ENCODE measurements around the gene CCDC69.

Gene CCDC69

DNA sequence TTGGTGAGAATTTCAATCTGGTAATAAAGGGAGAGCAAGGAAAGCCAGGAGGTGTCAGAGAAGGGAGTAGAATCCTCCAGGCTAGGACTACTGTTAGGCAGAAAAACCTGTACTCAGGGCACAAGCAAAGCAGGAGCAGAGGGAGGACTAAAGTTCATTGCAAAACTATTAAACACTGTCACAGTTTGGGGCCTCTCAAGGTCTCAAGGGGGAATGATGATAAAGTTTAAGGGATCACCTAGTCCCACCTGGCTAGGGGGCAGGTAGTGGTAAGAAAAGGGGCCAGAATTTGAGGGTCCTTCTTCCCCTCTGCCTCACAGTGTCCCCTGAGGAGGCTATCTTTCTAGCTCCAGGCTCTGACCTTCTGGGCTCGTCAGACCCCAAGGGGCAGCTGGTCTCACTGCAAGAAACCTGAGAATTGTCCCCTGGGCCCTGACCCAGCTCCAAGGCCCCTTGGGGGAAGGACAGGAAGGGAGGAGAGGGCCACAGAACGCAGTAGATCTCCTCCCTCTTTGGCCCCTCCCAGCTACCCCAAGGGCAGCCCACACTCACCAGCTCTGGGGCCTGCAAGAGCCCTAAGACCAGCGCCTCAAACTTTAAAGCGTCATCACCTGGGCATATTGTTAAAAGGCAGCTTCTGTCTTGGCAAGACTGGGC, 974 bp downstream of the CCDC69 start:
- Histone ChIP-seq H2AK5ac (ENCODE audit: low read length) (no peak overlapping the region), H3K79me2 (ENCODE audit: control insufficient read depth, insufficient read depth, low read length, poor library complexity) (peaks cover 3% of the 10 kb centered on the region), H4K12ac (ENCODE audit: low read depth, low read length) (no peak overlapping the region), H3K79me1 (ENCODE audit: low read length) (peaks cover 5% of the 10 kb centered on the region), H3K4me1 (ENCODE audit: control insufficient read depth in 1 of 2, insufficient read depth in 2 of 2, low read length in 2 of 2) (peaks cover 9 to 11% of the 10 kb centered on the region in 2 experiments), H3K36me3 (ENCODE audit: control insufficient read depth in 1 of 2, insufficient read depth in 2 of 2, low read length in 2 of 2) (no peaks in the 10 kb centered on the region), H3K14ac (ENCODE audit: low read length) (no peak overlapping the region), H3K27ac (ENCODE audit: low read depth, low read length) (no peak overlapping the region), H3K18ac (ENCODE audit: low read length) (peak overlapping the region; percentile 30), H4K8ac (ENCODE audit: low read depth, low read length) (peak overlapping the region; percentile 12), H3K4me2 (ENCODE audit: low read length) (peak overlapping the region; percentile 96), H3K4me3 (ENCODE audit: low read depth, low read length) (peak overlapping the region; percentile 75), H3K9ac (ENCODE audit: low read length) (no peak overlapping the region), H2BK120ac (ENCODE audit: insufficient read depth, low read length, poor library complexity) (no peak overlapping the region), H4K91ac (ENCODE audit: low read depth, low read length) (no peak overlapping the region), H2AFZ (ENCODE audit: insufficient read depth, low read length, poor library complexity) (no peak overlapping the region), H3K9me3 (ENCODE audit: insufficient read depth, low read depth, low read length) (peaks cover 3% of the 10 kb centered on the region), H3K27me3 (ENCODE audit: insufficient read depth, low read length) (no peaks in the 10 kb centered on the region), H3K23ac (ENCODE audit: low read length) (no peak overlapping the region), H3K4ac (ENCODE audit: low read depth, low read length) (no peak overlapping the region), H2BK5ac (ENCODE audit: low read depth, low read length, poor library complexity) (no peak overlapping the region), H2BK12ac (ENCODE audit: low read length) (no peak overlapping the region)
- WGBS (ENCODE audit: extremely low coverage, insufficient coverage, insufficient read length), result no CpG with 5 or more reads among the region's 4 CpGs
- peak in 1 of 2 donors; percentile 19 for DNase-seq

DNA sequence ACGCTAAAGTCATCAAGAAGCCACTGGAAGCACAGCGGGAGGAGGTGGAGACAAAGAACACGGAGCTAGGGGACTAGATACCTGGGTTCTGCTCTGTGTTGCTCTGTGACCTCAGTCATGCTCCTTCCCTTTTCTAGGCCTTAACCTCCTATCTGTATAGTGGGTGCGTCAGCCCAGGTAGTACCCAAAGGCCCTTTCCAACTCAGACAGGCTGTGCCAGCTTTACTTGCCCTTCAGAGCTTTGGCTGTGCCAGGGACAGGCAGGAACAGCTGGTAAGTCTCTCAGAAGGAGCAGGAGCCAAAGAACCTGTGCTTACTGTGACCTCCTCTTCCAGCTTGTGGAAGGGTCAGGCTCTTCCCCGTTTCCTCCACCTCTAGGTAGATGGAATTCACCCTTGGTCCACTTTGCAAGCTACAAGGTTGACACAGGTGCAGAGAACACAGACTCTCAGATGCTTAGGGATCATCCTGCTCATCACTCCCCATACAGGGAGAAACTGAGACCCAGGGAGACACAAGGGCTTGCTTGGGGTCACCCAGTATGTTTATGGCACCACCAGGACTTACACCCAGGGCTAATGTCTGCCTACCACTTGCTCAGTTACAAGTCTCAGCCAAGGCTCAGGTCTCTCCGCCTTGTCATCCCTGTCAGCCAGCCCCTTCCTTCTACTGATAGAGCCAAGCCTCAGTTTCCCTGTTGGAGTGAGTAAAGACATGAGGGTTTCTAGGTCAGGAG, 1.7 kb downstream of the CCDC69 start:
- peaks cover 12 to 15% of the 10 kb centered on the region in 2 experiments for H3K4me1 ChIP-seq (ENCODE audit: control insufficient read depth in 1 of 2, insufficient read depth in 2 of 2, low read length in 2 of 2)
- H2BK12ac ChIP-seq (ENCODE audit: low read length), result no peak overlapping the region
- H3K27ac ChIP-seq (ENCODE audit: low read depth, low read length), result no peak overlapping the region
- H4K8ac ChIP-seq (ENCODE audit: low read depth, low read length), result no peak overlapping the region
- no peaks in the 10 kb centered on the region for H3K36me3 ChIP-seq (ENCODE audit: control insufficient read depth in 1 of 2, insufficient read depth in 2 of 2, low read length in 2 of 2)
- peaks cover 8% of the 10 kb centered on the region for H3K79me1 ChIP-seq (ENCODE audit: low read length)
- no CpG with 5 or more reads among the region's 6 CpGs for WGBS (ENCODE audit: extremely low coverage, insufficient coverage, insufficient read length)
- H3K27me3 ChIP-seq (ENCODE audit: insufficient read depth, low read length), result no peaks in the 10 kb centered on the region
- no peak overlapping the region for H3K23ac ChIP-seq (ENCODE audit: low read length)
- H3K79me2 ChIP-seq (ENCODE audit: control insufficient read depth, insufficient read depth, low read length, poor library complexity), result peaks cover 3% of the 10 kb centered on the region
- H4K91ac ChIP-seq (ENCODE audit: low read depth, low read length), result no peak overlapping the region
- H3K14ac ChIP-seq (ENCODE audit: low read length), result no peak overlapping the region
- no peak overlapping the region for H2BK5ac ChIP-seq (ENCODE audit: low read depth, low read length, poor library complexity)
- H3K4me2 ChIP-seq (ENCODE audit: low read length), result no peak overlapping the region
- no peak overlapping the region for H3K18ac ChIP-seq (ENCODE audit: low read length)
- no peak overlapping the region for H2AFZ ChIP-seq (ENCODE audit: insufficient read depth, low read length, poor library complexity)
- no peak for DNase-seq
- H2BK120ac ChIP-seq (ENCODE audit: insufficient read depth, low read length, poor library complexity), result no peak overlapping the region
- H2AK5ac ChIP-seq (ENCODE audit: low read length), result no peak overlapping the region
- H3K4me3 ChIP-seq (ENCODE audit: low read depth, low read length), result no peak overlapping the region
- H4K12ac ChIP-seq (ENCODE audit: low read depth, low read length), result no peak overlapping the region
- H3K4ac ChIP-seq (ENCODE audit: low read depth, low read length), result no peak overlapping the region
- no peak overlapping the region for H3K9ac ChIP-seq (ENCODE audit: low read length)
- peaks cover 3% of the 10 kb centered on the region for H3K9me3 ChIP-seq (ENCODE audit: insufficient read depth, low read depth, low read length)

DNA sequence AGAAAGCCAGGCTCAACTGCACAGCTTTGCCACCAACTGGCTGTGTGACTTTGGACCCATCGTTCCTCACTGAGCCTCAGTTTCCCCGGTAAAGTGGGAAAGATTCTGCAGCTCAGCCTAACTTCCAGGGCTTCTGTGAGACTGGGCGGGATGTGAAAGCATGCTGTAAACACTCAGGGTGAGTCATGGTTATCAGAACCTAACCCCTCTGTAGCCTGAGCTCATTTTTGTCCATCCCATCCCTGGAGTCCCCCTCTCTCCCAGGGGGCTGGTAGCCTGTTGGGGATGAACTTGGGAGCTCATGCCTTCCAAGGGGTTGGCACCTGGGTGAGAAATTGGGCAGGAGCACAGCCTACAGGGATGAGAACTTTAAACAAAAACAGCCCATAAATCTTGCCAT, 2.3 kb downstream of the CCDC69 start:
- Histone ChIP-seq H4K8ac (ENCODE audit: low read depth, low read length) (no peak overlapping the region), H3K4ac (ENCODE audit: low read depth, low read length) (no peak overlapping the region), H4K12ac (ENCODE audit: low read depth, low read length) (no peak overlapping the region), H3K4me3 (ENCODE audit: low read depth, low read length) (no peak overlapping the region), H3K27ac (ENCODE audit: low read depth, low read length) (no peak overlapping the region), H3K9me3 (ENCODE audit: insufficient read depth, low read depth, low read length) (peaks cover 3% of the 10 kb centered on the region), H3K4me1 (ENCODE audit: control insufficient read depth in 1 of 2, insufficient read depth in 2 of 2, low read length in 2 of 2) (peaks cover 12 to 19% of the 10 kb centered on the region in 2 experiments), H3K23ac (ENCODE audit: low read length) (no peak overlapping the region), H3K4me2 (ENCODE audit: low read length) (no peak overlapping the region), H3K27me3 (ENCODE audit: insufficient read depth, low read length) (no peaks in the 10 kb centered on the region), H3K18ac (ENCODE audit: low read length) (no peak overlapping the region), H3K79me2 (ENCODE audit: control insufficient read depth, insufficient read depth, low read length, poor library complexity) (peaks cover 3% of the 10 kb centered on the region), H2BK12ac (ENCODE audit: low read length) (no peak overlapping the region), H2AFZ (ENCODE audit: insufficient read depth, low read length, poor library complexity) (no peak overlapping the region), H3K79me1 (ENCODE audit: low read length) (peaks cover 8% of the 10 kb centered on the region), H3K9ac (ENCODE audit: low read length) (no peak overlapping the region), H2AK5ac (ENCODE audit: low read length) (no peak overlapping the region), H3K14ac (ENCODE audit: low read length) (no peak overlapping the region), H2BK5ac (ENCODE audit: low read depth, low read length, poor library complexity) (no peak overlapping the region), H3K36me3 (ENCODE audit: control insufficient read depth in 1 of 2, insufficient read depth in 2 of 2, low read length in 2 of 2) (no peaks in the 10 kb centered on the region), H2BK120ac (ENCODE audit: insufficient read depth, low read length, poor library complexity) (no peak overlapping the region), H4K91ac (ENCODE audit: low read depth, low read length) (no peak overlapping the region)
- WGBS (ENCODE audit: extremely low coverage, insufficient coverage, insufficient read length), result no CpG with 5 or more reads among the region's 3 CpGs
- peak in 1 of 2 donors; percentile 34 for DNase-seq

DNA sequence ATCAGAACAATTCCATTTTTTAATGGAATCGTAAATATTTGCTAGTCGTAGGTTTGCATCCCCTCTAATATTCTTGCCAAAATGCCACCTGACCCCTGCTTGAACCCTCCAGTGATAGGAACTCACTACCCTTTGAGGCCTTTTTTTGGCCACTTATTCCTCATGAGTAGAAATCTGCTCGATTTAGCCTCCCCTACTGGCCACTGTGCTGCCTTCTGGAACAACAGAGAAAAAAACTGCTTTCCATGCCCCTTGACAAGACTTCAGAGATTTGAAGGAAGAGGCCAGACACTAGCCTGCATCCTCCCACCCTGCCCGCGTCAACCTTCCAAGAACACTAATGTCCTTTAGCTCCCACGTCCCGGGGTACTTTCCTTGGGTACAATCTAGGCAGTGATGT, 4.1 kb downstream of the CCDC69 start:
- no peak overlapping the region for H2BK12ac ChIP-seq (ENCODE audit: low read length)
- no peak overlapping the region for H2AK5ac ChIP-seq (ENCODE audit: low read length)
- H3K27ac ChIP-seq (ENCODE audit: low read depth, low read length), result no peak overlapping the region
- H3K18ac ChIP-seq (ENCODE audit: low read length), result no peak overlapping the region
- H4K12ac ChIP-seq (ENCODE audit: low read depth, low read length), result no peak overlapping the region
- H3K79me1 ChIP-seq (ENCODE audit: low read length), result peaks cover 10% of the 10 kb centered on the region
- no peak overlapping the region for H2BK120ac ChIP-seq (ENCODE audit: insufficient read depth, low read length, poor library complexity)
- no peaks in the 10 kb centered on the region for H3K36me3 ChIP-seq (ENCODE audit: control insufficient read depth in 1 of 2, insufficient read depth in 2 of 2, low read length in 2 of 2)
- no peak overlapping the region for H4K8ac ChIP-seq (ENCODE audit: low read depth, low read length)
- H3K9ac ChIP-seq (ENCODE audit: low read length), result no peak overlapping the region
- H2AFZ ChIP-seq (ENCODE audit: insufficient read depth, low read length, poor library complexity), result no peak overlapping the region
- DNase-seq, result no peak
- H3K79me2 ChIP-seq (ENCODE audit: control insufficient read depth, insufficient read depth, low read length, poor library complexity), result peaks cover 3% of the 10 kb centered on the region
- peaks cover 20 to 27% of the 10 kb centered on the region in 2 experiments for H3K4me1 ChIP-seq (ENCODE audit: control insufficient read depth in 1 of 2, insufficient read depth in 2 of 2, low read length in 2 of 2)
- H3K4ac ChIP-seq (ENCODE audit: low read depth, low read length), result no peak overlapping the region
- H3K4me2 ChIP-seq (ENCODE audit: low read length), result no peak overlapping the region
- H3K14ac ChIP-seq (ENCODE audit: low read length), result no peak overlapping the region
- WGBS (ENCODE audit: extremely low coverage, insufficient coverage, insufficient read length), result no CpG with 5 or more reads among the region's 7 CpGs
- peaks cover 3% of the 10 kb centered on the region for H3K9me3 ChIP-seq (ENCODE audit: insufficient read depth, low read depth, low read length)
- no peak overlapping the region for H3K4me3 ChIP-seq (ENCODE audit: low read depth, low read length)
- H3K27me3 ChIP-seq (ENCODE audit: insufficient read depth, low read length), result no peaks in the 10 kb centered on the region
- H4K91ac ChIP-seq (ENCODE audit: low read depth, low read length), result no peak overlapping the region
- no peak overlapping the region for H2BK5ac ChIP-seq (ENCODE audit: low read depth, low read length, poor library complexity)
- H3K23ac ChIP-seq (ENCODE audit: low read length), result no peak overlapping the region

All from trophoblast cell (in vitro differentiated cells and primary cell).